ENCODE measurements around the gene NLK.
"Not testable (repeated sequence)": the region's sequence is repeated elsewhere in the genome, so short reads cannot be mapped to it uniquely, and the experiment has no call there.

NLK gene

GRCh38 chr17:28076144-28076543 is 33.7 kb downstream of the NLK start:
- peak; percentile 28 for DNase-seq

- not testable (repeated sequence) for DNase-seq
These were observed 34.7 kb downstream of the NLK start for GRCh38 chr17:28077140-28077539.

DNA sequence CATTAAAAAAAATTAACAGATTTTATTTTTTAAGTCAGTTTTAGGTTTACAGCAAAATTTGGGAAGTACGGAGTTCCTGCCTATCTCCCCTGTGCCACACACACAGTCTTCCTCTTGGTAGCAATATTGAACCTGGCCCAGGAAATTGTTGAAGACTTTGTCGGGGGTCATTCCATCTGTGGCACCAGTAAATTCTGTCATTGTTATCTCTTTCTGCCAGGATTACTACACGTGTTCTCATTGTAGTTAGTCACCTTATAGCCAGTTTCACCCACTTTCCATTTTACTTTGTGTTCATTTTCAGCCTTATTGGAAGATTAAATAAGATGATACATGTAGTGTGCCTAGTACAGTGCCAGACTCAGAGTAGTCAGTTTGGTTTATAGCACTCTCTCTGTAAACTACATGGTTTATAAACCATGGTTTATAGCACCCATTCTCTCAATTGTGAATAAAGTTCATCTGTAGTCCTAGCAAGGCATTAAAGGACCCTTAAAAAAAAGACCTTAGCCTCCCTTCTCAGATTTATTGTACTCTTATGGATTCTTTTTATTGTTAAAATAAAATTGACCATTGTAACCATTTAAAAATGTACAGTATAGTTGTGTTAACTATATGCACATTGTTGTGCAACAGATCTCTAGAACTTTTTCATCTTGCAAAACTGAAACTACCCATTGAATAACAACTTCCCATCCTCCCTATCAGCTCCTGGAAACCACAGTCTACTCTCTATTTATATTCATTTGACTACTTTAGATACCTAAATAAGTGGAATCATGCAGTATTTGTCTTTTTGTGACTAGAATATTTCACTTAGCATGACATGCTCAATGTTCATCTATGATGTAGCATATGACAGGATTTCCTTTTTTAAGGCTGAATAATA is 36.1 kb downstream of the NLK start:
- DNase-seq: no peak

GRCh38 chr17:28081467-28081866 is 39.0 kb downstream of the NLK start:
- DNase-seq: no peak

- DNase-seq: no peak
These were observed 43.3 kb downstream of the NLK start for GRCh38 chr17:28085766-28086165.

DNA sequence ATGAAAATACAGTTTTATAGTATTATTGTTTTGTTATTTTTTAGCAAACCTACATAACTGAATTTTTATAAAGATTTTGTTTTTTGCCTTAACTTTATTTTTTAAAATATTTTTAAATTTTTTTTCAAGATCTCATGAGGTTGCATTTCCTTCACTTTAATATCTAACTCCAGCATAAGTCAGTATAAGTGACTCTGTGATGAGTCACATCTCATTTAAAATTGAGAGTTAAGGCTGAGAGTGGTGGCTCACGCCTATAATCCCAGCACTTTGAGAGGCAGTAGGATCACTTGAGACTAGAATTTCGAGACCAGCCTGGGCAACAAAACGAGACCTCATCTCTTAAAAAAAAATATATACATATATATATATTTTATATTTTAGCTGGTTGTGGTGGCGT is 44.0 kb downstream of the NLK start:
- DNase-seq: no peak

DNA sequence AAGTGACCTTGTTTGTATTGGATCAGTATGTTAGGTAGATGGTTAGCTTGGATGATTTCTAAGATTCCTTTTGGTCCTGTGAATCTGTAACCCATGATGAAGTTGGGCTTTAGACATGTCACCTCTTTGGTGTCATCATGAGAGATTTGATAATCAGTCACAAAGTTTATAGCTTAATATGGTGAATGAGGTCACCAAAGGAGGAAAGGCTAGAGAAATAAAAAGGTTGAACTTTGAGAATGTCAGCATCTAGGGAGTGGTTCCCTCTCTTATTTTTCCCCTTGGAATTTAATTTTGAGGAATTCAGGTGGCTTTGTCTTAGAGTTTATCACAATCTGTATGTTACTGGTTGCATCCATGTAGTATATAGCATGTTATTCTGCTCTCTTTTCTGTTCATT is 45.3 kb downstream of the NLK start:
- no peak for DNase-seq

GRCh38 chr17:28090551-28090950 is 48.1 kb downstream of the NLK start:
- DNase-seq: no peak

DNA sequence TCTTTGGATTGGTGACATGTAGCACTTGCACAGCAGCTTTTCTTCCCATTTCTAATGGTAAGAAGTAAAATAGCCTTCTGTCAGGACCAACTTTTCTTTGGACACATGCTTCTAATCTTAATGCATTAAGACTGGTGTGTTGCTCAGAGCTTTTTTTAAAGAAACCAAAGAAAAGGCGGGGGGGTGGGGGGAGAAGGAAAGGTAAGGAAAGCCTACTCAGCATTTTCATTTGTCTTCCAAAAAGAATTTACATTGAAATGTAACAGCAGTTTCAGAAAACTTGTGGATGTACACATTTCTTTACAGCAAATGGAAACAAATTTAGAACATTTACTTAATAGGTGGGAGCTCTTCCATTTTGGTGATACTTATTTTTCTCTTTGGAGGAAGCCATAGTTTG is 49.6 kb downstream of the NLK start:
- DNase-seq: no peak

DNA sequence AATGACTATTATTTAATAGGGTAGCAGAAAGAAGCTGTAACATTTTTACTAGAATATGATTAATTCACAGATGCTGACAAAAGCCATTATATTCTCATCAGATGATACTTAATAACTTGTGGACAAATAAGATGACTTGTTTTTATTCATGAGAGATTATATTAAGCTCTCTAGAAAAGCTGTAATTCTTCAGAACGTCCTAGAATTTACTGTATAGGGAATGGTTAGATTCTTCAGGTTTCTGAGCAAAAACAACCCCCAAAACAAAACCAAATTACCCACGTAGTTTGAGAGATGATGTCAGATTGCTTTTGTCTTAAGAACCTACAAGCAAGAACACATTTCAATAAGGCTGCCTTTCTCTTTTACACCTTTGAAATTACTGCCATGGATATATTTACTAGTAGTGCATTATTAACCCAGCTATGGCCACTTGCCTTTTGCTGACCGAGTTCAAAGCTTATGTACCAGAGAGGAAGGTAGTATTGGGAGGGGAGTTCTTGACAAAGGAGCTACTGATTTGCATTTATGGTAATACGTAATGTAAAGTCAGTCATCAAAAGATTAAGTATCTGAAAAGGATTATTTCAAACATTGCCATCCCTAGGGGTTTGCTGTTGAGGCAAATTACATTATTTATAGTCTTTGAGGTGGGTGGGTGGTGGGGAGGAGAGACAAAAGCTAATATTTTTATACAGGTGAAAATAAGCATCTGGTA is 51.7 kb downstream of the NLK start:
- DNase-seq: no peak

DNA sequence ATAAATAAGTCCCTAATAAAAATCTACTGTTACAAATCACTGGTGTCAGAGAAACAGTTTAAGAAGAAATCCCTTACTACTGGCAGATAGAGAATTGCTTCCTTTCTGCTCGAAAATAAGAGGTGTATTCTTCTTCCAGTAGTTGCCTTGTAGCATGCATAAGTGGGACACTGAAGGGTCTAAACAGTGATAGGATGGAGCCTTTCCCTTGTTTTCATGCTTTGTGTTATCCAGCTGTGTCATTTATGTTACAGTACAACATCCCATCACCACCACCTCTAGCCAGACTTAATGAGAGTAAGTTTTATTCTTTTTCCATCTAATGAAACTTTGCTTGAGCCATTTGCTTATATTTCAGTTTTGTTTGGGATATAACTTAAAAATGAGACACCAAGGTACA is 54.3 kb downstream of the NLK start:
- DNase-seq: no peak

GRCh38 chr17:28097254-28097653 is 54.8 kb downstream of the NLK start:
- DNase-seq: no peak

DNA sequence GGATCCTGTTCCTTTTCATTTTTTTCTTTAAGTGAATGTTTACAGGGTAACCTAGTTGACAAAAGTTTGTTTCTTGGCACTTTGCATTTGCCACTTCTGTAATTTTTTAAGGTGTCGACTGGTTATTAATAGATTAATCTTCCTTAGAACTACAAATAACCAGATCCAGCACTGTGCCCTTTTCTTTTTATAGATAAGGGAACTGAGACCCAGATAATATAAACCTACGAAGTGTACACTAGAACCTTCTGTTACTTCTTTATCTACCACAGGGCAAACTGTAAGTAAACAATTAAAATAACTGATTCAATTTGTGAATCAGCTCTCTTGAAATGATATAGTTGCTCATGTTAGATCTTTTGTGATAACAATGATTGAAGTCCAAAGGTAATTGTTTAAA is 55.4 kb downstream of the NLK start:
- DNase-seq: no peak

DNA sequence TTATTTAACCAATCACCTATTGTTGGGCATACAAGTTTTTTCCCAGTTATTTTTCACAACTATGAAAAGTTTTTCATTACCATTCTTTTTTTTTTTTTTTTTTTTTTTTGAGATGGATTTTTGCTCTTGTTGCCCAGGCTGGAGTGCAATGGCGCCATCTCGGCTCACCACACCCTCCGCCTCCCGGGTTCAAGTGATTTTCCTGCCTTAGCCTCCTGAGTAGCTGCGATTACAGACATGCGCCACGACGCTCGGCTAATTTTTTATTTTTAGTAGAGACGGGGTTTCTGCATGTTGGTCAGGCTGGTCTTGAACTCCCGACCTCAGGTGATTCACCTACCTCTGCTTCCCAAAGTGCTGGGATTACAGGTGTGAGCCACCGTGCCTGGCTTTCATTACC is 56.1 kb downstream of the NLK start:
- not testable (repeated sequence) for DNase-seq

GRCh38 chr17:28100251-28100650 is 57.8 kb downstream of the NLK start:
- no peak for DNase-seq

GRCh38 chr17:28100936-28101335 is 58.5 kb downstream of the NLK start:
- no peak for DNase-seq

DNA sequence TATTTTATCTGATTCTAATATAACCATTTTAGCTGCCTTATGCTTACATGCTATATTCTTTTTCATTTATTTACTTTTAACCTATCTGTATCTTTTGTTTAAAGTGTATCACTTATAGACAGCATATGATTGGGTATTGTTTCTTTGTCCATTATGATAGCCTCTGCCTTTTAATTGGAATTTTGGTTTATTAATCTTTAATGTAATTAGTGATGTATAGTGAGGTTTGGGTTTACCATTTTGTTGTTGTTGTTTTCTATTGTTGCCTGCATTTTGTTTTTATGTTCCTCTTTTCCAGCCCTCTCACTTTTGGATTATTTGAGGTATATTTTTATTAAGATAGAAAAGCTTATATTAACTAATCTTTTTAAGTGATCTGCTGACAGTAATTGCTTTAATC is 59.4 kb downstream of the NLK start:
- DNase-seq: no peak

DNA sequence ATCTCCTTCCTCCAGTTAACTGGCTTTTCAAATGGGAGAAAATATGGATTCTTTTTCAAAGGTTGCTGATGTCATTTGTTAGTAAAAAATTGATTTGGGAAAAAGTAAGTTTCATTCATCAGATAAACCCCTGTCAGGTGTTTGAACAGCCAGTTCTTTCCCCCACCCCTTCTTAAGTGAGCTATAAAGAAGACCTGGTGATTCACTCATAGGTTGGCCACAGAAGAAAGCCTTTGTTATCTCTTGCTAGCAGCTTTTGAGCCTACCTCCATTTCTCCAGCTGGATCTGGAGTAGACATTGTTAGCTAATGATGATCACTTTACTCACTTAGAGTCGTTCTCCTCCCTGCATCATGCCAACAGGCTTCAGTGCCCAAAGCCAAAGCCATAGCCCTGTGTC is 63.0 kb downstream of the NLK start:
- no peak for DNase-seq

GRCh38 chr17:28110184-28110583 is 67.7 kb downstream of the NLK start:
- no peak for DNase-seq

DNA sequence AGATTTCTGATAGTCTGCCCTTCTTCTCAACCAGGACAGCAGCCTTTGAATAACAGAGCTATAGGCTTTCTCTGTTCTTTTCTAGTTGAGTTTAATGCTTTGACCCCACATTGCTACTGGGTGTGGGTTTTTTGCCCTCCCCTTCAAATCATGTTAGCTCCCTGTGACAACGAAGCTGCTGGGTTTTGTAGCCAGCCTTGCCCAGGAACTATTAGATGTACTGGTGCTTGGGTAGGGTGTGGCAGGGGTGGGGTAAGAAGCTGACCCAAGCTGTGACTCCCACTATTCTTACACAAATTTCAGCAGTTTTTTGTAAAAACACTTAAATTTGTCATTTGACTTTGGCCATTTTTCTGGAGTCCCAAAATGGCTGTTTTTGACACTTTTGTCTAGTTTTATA is 69.7 kb downstream of the NLK start:
- DNase-seq: no peak

DNA sequence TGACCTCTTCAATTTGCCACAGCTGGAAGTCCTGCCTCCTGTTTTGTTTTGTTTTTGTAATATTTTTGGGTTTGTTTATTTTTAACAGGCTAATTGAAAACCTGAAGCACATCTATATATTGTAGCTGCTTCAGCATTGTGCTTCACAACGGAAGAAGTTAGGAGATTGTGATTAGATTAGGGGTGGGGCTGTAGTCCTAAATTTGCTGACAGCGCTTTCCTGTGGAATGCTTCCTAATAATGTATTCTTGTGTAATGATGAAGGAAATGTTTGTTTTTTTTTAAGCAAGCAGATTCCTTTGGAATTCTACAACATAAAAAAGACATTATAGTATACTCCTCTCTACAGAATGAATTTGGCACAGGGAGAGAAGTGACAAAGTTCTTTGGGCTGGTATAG is 70.1 kb downstream of the NLK start:
- DNase-seq: no peak

- DNase-seq: no peak
These were observed 70.8 kb downstream of the NLK start for GRCh38 chr17:28113269-28113668.

GRCh38 chr17:28115046-28115445 is 72.6 kb downstream of the NLK start:
- DNase-seq: no peak

DNA sequence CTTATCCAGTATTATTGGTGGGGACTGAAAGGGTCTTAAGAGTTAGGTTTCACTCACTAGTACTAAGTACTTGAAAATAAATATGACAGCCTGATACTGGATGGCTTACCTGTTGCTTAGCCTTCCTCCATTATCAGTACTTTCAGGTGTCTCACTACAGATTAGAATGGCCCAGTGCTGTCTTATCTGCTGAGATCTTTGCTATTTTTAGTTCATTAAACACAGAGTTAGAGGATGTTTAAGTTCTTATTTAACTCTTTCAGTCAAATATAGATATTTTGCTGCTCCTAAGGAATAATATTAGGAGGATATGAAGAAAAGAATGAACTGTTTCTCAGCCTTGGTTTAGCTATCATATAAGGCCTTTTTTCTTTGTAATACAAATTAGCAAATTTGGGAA is 74.8 kb downstream of the NLK start:
- no peak for DNase-seq

Measured in CD4-positive, alpha-beta T cell treated with Interleukin-17A for 4 hours (primary cell).